K562 (cell line): ENCODE measurements around the gene SUFU. TPM values are rescaled to one million over a fixed set of nuclear protein-coding genes. Genes with fewer than 3 reads are reported as not detected.

Source experiments
- ATAC-seq: fragments of 200-7000 bp; cut with Tn5 transposase; 3 replicates; pipeline ENCODE4 v1.9.1; 2020; ENCODE audit warnings: moderate library complexity
- BruUV-seq: library from RNA; stranded (reverse); fragments of 400-500 nt; replicated peaks from 2 replicates; lab custom pipeline; 2021; lab: Mats Ljungman, UMichigan
- CTCF ChIA-PET: fragments of 300-600 bp; formaldehyde crosslinking; extraction: SDS; loops from one replicate; lab custom pipeline; 2021; ENCODE audit warnings: low intra/inter-chr PET ratio; lab: Yijun Ruan, JAX
- POLR2A ChIA-PET: fragments of 300-600, 350-650 bp; sonication (Branson Sonifier 250); formaldehyde crosslinking; extraction: SDS; loops from one replicate; lab custom pipeline; 2021; ENCODE audit warnings: antibody characterized with exemption, inconsistent platforms; lab: Yijun Ruan, JAX
- DNase-seq, 4 experiments: peaks; one replicate each; pipeline versions ENCODE4 v3.0.0 to v3.0.0-alpha.2; 2011 to 2018; ENCODE audit warnings: low spot score in 3 of 4, mixed read lengths in 3 of 4; ENCODE audit errors: extremely low read depth in 1 of 4
- FAIRE-seq: peaks from 2 replicates; lab custom pipeline; 2011; peaks lifted over from hg19 to GRCh38; lab: Jason Lieb, UNC
- H2AFZ ChIP-seq: 2 replicates; pipeline ENCODE4 v1.6.0; 2011; ENCODE audit warnings: low read depth, low read length, control low read depth, inconsistent platforms
- H3K27ac ChIP-seq: fragments of 200-600 bp; 3 replicates; pipeline ENCODE4 v1.8.0; 2011; ENCODE audit warnings: low read depth, mild to moderate bottlenecking, control low read depth, inconsistent platforms, low read length, moderate library complexity, mixed read lengths; ENCODE audit errors: extremely low read depth
- H3K27me3 ChIP-seq, 2 experiments: fragments of 300-600 bp in 1 of 2; 2 replicates in 1 of 2; 3 replicates in 1 of 2; pipeline versions ENCODE4 v1.6.0 to v1.8.0; 2011; ENCODE audit warnings: inconsistent platforms in 2 of 2, low read length in 2 of 2, mild to moderate bottlenecking in 1 of 2, mixed read lengths in 1 of 2, moderate library complexity in 1 of 2; ENCODE audit not compliant: control insufficient read depth in 2 of 2, insufficient read depth in 2 of 2
- H3K36me3 ChIP-seq: fragments of 300-600 bp; 3 replicates; pipeline ENCODE4 v1.8.0; 2011; ENCODE audit warnings: mild to moderate bottlenecking, low read length, inconsistent platforms; ENCODE audit not compliant: control insufficient read depth, insufficient read depth
- H3K4me1 ChIP-seq, 2 experiments: fragments of 200-600 bp in 1 of 2; replicated peaks in 1 of 2; 2 replicates in 1 of 2; 3 replicates in 1 of 2; pipeline versions ENCODE4 v1.5.1 to v1.8.0; 2011; ENCODE audit warnings: inconsistent platforms in 2 of 2, low read length in 2 of 2, mild to moderate bottlenecking in 1 of 2, mixed read lengths in 1 of 2, moderate library complexity in 1 of 2; ENCODE audit not compliant: control insufficient read depth in 2 of 2, insufficient read depth in 2 of 2
- H3K4me2 ChIP-seq: 2 replicates; pipeline ENCODE4 v1.6.1; 2011; ENCODE audit warnings: low read length, control low read depth, inconsistent platforms, mixed read lengths; ENCODE audit not compliant: insufficient read depth
- H3K4me3 ChIP-seq: fragments of 200-600 bp; sonication (generic), shearing (Covaris generic); 2 replicates; pipeline ENCODE4 v1.5.1; 2016; ENCODE audit warnings: control low read depth, inconsistent platforms
- H3K79me2 ChIP-seq: fragments of 200-600 bp; 3 replicates; pipeline ENCODE4 v1.8.0; 2011; ENCODE audit warnings: low read length, inconsistent platforms; ENCODE audit not compliant: control insufficient read depth, insufficient read depth
- H3K9ac ChIP-seq, 2 experiments: 2 replicates each; pipeline versions ENCODE4 v1.6.0 to v1.6.1; 2011; ENCODE audit warnings: low read depth in 2 of 2, low read length in 2 of 2, control low read depth in 1 of 2, inconsistent platforms in 1 of 2, mild to moderate bottlenecking in 1 of 2, mixed read lengths in 1 of 2; ENCODE audit not compliant: insufficient read depth in 1 of 2
- H3K9me1 ChIP-seq: one replicate; pipeline ENCODE4 v1.6.0; 2011; ENCODE audit warnings: inconsistent platforms, mild to moderate bottlenecking, low read length, moderate library complexity; ENCODE audit not compliant: control insufficient read depth, insufficient read depth
- H3K9me3 ChIP-seq: replicated peaks from 2 replicates; pipeline ENCODE4 v1.5.1; 2011; ENCODE audit warnings: low read depth, low read length, inconsistent platforms; ENCODE audit not compliant: control insufficient read depth, insufficient read depth
- H4K20me1 ChIP-seq: replicated peaks from 2 replicates; pipeline ENCODE4 v1.6.1; 2011; ENCODE audit warnings: low read length, inconsistent platforms, mixed read lengths; ENCODE audit not compliant: control insufficient read depth, insufficient read depth
- BMI1 ChIP-seq: fragments of 150-350 bp; IDR thresholded peaks from 2 replicates; pipeline ENCODE4 v1.6.1; 2014; ENCODE audit warnings: low read length
- CREB1 ChIP-seq, 2 experiments: sonication (generic) in 1 of 2; formaldehyde crosslinking in 1 of 2; IDR thresholded peaks; 2 replicates each; pipeline versions ENCODE4 v1.6.1 to v1.8.0; 2012 to 2022; ENCODE audit warnings: inconsistent platforms in 1 of 2, mild to moderate bottlenecking in 1 of 2, missing genetic modification reagents in 1 of 2, moderate library complexity in 1 of 2
- HMG20A ChIP-seq: fragments of 450-650 bp; formaldehyde crosslinking; conservative IDR thresholded peaks from 2 replicates; pipeline ENCODE4 v1.4.0; 2020; ENCODE audit warnings: mild to moderate bottlenecking, mixed read lengths
- HNRNPH1 ChIP-seq: fragments of 200-400 bp; formaldehyde crosslinking; optimal IDR thresholded peaks from 2 replicates; pipeline ENCODE3; 2017; ENCODE audit warnings: low read depth, mild to moderate bottlenecking, low read length, moderate library complexity
- HOXB6 ChIP-seq: fragments of 250-450 bp; sonication (Bioruptor Pico); IDR thresholded peaks from 2 replicates; pipeline ENCODE4 v1.5.1; 2022; ENCODE audit warnings: mild to moderate bottlenecking, borderline replicate concordance
- IRF2 ChIP-seq: sonication (generic); formaldehyde crosslinking; IDR thresholded peaks from 2 replicates; pipeline ENCODE4 v1.8.1; 2022; ENCODE audit warnings: mild to moderate bottlenecking, missing genetic modification reagents
- MEIS2 ChIP-seq: fragments of 450-650 bp; IDR thresholded peaks from 2 replicates; pipeline ENCODE4 v1.6.1; 2014; ENCODE audit warnings: mild to moderate bottlenecking; ENCODE audit not compliant: partially characterized antibody
- MYC ChIP-seq, 2 experiments: fragments of 250-450 bp in 1 of 2; sonication (Bioruptor Pico) in 1 of 2; IDR thresholded peaks; 2 replicates each; pipeline versions ENCODE4 v1.5.1 to v1.6.1; 2012 to 2021; ENCODE audit warnings: low read depth in 2 of 2, borderline replicate concordance in 1 of 2, improper control_type of control experiment in 1 of 2, low read length in 1 of 2, mild to moderate bottlenecking in 1 of 2, moderate library complexity in 1 of 2
- NUFIP1 ChIP-seq: fragments of 450-650 bp; IDR thresholded peaks from 2 replicates; pipeline ENCODE4 v1.6.1; 2018; ENCODE audit not compliant: partially characterized antibody
- PHB ChIP-seq: fragments of 250-450 bp; sonication (Bioruptor Pico); IDR thresholded peaks from 2 replicates; pipeline ENCODE4 v1.5.0; 2021
- PTRF ChIP-seq: fragments of 450-650 bp; IDR thresholded peaks from 2 replicates; pipeline ENCODE4 v1.6.1; 2016; ENCODE audit warnings: mild to moderate bottlenecking, missing genetic modification characterization, missing compliant biosample characterization
- RBM15 ChIP-seq: fragments of 200-400 bp; formaldehyde crosslinking; IDR thresholded peaks from 2 replicates; pipeline ENCODE4 v1.6.1; 2018; ENCODE audit warnings: mild to moderate bottlenecking, low read length, moderate library complexity; ENCODE audit not compliant: insufficient read depth
- SUPT5H ChIP-seq: fragments of 450-650 bp; IDR thresholded peaks from 2 replicates; pipeline ENCODE4 v1.6.1; 2016
- TAF1 ChIP-seq: IDR thresholded peaks from 2 replicates; pipeline ENCODE4 v1.6.1; 2011; ENCODE audit warnings: mild to moderate bottlenecking, low read length, moderate library complexity; ENCODE audit not compliant: insufficient read depth, control insufficient read depth, severe bottlenecking; ENCODE audit errors: extremely low read depth
- ZNF232 ChIP-seq: sonication (generic); formaldehyde crosslinking; IDR thresholded peaks from 2 replicates; pipeline ENCODE4 v1.8.0; 2022; ENCODE audit warnings: mild to moderate bottlenecking, missing genetic modification reagents
- WGBS: fragments of 100-300 bp; shearing (Covaris generic); methylation state at CpG from one replicate; pipeline ENCODE4 v1.1.6; 2016; ENCODE audit warnings: low coverage, mixed read lengths; ENCODE audit not compliant: insufficient coverage; ENCODE audit errors: missing lambda C conversion rate; 5-methylcytosine and 5-hydroxymethylcytosine counted together
- in situ Hi-C: fragments of 300-500 bp; cut with MboI; formaldehyde crosslinking; loops from 4 replicates; pipeline ENCODE4 v1.15.0; 2018; ENCODE audit warnings: inconsistent platforms, mixed read lengths
- intact Hi-C: fragments of 100-400 bp; cut with micrococcal nuclease; formaldehyde crosslinking; loops from 2 replicates; pipeline ENCODE4 v1.14.2; 2022
- polyA plus RNA-seq, 8 experiments: library from polyadenylated mRNA; depleted of rRNA in 4 of 8; stranded (reverse) in 5 of 8; unstranded in 3 of 8; fragments of >200 nt; fragmentation: Nextera tagmentation in 2 of 8; fragmentation: Illumina TruSeq in 1 of 8; extraction: Ambion mirVana in 2 of 8; extraction: Trizol in 1 of 8; gene quantifications; 2 replicates each; pipeline versions ENCODE4 v1.2.1 to v1.2.3, GENCODE V29; 2011 to 2014; ENCODE audit warnings: inconsistent platforms in 1 of 8, missing spikeins in 1 of 8
- total RNA-seq, 7 experiments: library from RNA; depleted of rRNA in 6 of 7; stranded (reverse); fragments of >200 nt in 6 of 7; fragmentation: Illumina TruSeq in 2 of 7; extraction: Trizol in 2 of 7; gene quantifications; 2 replicates each; pipeline versions ENCODE4 v1.2.1 to v1.2.3, GENCODE V29; 2011 to 2021; ENCODE audit warnings: low replicate concordance in 1 of 7
- TF ChIP-seq, protein P1 (sequence below), 3 experiments: fragments of 200-800 bp in 1 of 3; sonication (Bioruptor generic) in 1 of 3; sonication (generic) in 1 of 3; formaldehyde crosslinking in 1 of 3; IDR thresholded peaks; 2 replicates each; pipeline versions ENCODE4 v1.6.1 to v1.8.0; 2016 to 2022; ENCODE audit warnings: mild to moderate bottlenecking in 2 of 3, missing compliant biosample characterization in 2 of 3, missing genetic modification characterization in 2 of 3, missing genetic modification reagents in 1 of 3
- TF ChIP-seq, protein P2 (sequence below): IDR thresholded peaks from 3 replicates; pipeline ENCODE4 v1.6.1; 2011; ENCODE audit warnings: borderline replicate concordance, mild to moderate bottlenecking; ENCODE audit not compliant: insufficient read length, insufficient read depth

The SUFU gene
- total and polyA plus RNA-seq, 9 of the 15 experiments (the other 6 are each of a cell fraction or from before 2014, with no cell fraction given), result 0.59 to 6.3 (median 0.82) TPM

DNA sequence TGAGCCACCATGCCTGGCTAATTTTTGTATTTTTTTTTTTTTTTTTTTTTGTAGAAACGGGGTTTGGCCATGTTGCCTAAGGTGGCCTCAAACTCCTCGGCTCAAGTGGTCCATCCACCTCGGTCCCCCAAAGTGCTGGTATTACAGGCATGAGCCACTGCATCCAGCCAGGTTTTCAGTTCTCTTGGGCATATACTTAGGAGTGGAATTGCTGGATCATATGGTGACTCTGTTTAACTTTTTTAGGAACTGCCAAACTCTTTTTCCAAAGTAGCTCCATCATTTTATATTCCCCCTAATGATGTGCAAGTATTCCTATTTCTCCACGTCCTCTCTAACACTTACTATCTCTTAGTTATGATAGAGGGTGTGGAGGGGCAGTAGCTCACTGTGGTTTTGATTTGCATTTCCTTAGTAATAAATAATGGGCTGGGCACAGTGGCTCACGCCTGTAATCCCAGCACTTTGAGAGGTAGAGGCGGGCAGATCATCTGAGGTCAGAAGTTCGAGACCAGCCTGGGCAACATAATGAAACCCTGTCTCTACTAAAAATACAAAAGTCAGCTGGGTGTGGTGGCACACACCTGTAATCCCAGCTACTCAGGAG lies 41.6 kb downstream of the SUFU start:
- no peak overlapping the region for H3K4me2 ChIP-seq
- in situ Hi-C loops, result no loop called here

More for the DNA sequence above, 41.6 kb downstream of the SUFU start:
- Histone ChIP-seq H3K9me1 (no peaks in the 10 kb centered on the region), H3K9ac (no peak overlapping the region), H3K9me3 (no peaks in the 10 kb centered on the region), H3K27ac (no peak overlapping the region), H3K79me2 (no peaks in the 10 kb centered on the region), H4K20me1 (no peaks in the 10 kb centered on the region), H3K4me1 (peaks cover 4 to 5% of the 10 kb centered on the region in 2 experiments; a peak in 3 of 5 replicates)
- 78% methylated on average over 4 of the region's 7 CpGs for WGBS
- BruUV-seq, result no TSS peak
- ChIA-PET POLR2A (no interaction called here), CTCF (no interaction called here)
- intact Hi-C loops, result no loop called here
- FAIRE-seq, result no peak
- no peak for TF ChIP-seq IRF2 (CRISPR knock-in tag)
- no peak for TF ChIP-seq PHB (CRISPR knock-in tag)
- no peak for TF ChIP-seq MEIS2
- TF ChIP-seq HOXB6 (CRISPR knock-in tag), result no peak
- no peak for TF ChIP-seq SUPT5H
- TF ChIP-seq NUFIP1, result no peak
- no peak for TF ChIP-seq MYC (IDR thresholded peaks at IDR 0.05; ENCODE audit: low read depth, low read length)
- TF ChIP-seq MYC (CRISPR knock-in tag; IDR thresholded peaks at IDR 0.05; ENCODE audit: borderline replicate concordance, low read depth), result no peak
- TF ChIP-seq, protein P1, sequence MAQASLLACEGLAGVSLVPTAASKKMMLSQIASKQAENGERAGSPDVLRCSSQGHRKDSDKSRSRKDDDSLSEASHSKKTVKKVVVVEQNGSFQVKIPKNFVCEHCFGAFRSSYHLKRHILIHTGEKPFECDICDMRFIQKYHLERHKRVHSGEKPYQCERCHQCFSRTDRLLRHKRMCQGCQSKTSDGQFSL (CRISPR knock-in tag; IDR thresholded peaks at IDR 0.05), result no peak
- TF ChIP-seq, protein P1 (tag; IDR thresholded peaks at IDR 0.05), result no peak
- no peak for TF ChIP-seq HMG20A (CRISPR knock-in tag)
- no peak for TF ChIP-seq RBM15
- TF ChIP-seq, protein P2, sequence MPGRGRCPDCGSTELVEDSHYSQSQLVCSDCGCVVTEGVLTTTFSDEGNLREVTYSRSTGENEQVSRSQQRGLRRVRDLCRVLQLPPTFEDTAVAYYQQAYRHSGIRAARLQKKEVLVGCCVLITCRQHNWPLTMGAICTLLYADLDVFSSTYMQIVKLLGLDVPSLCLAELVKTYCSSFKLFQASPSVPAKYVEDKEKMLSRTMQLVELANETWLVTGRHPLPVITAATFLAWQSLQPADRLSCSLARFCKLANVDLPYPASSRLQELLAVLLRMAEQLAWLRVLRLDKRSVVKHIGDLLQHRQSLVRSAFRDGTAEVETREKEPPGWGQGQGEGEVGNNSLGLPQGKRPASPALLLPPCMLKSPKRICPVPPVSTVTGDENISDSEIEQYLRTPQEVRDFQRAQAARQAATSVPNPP, result no peak
- no peak for TF ChIP-seq HNRNPH1
- TF ChIP-seq ZNF232 (CRISPR knock-in tag), result no peak
- TF ChIP-seq PTRF (tag), result no peak
- TF ChIP-seq BMI1, result no peak
- TF ChIP-seq TAF1, result no peak
- TF ChIP-seq CREB1 (IDR thresholded peaks at IDR 0.05), result no peak
- TF ChIP-seq CREB1 (CRISPR knock-in tag; IDR thresholded peaks at IDR 0.05), result no peak
- TF ChIP-seq, all 486 proteins: peak for 0
- H3K36me3 ChIP-seq, result no peaks in the 10 kb centered on the region
- ATAC-seq (no peak), DNase-seq (no peak)
- H3K27me3 ChIP-seq, result no peaks in the 10 kb centered on the region
- H2AFZ ChIP-seq, result no peak overlapping the region
- H3K4me3 ChIP-seq, result no peak overlapping the region
